ENCODE results near the gene C10orf143. TPM values are rescaled to one million over a fixed set of nuclear protein-coding genes. Genes with fewer than 3 reads are reported as not detected.
A peak's percentile ranks its signal among the peaks of the same experiment; 100 is the strongest.

The C10orf143 gene
- total RNA-seq = 1 to 10 TPM; 3.0 to 4.5 (median 4.2) TPM

DNA sequence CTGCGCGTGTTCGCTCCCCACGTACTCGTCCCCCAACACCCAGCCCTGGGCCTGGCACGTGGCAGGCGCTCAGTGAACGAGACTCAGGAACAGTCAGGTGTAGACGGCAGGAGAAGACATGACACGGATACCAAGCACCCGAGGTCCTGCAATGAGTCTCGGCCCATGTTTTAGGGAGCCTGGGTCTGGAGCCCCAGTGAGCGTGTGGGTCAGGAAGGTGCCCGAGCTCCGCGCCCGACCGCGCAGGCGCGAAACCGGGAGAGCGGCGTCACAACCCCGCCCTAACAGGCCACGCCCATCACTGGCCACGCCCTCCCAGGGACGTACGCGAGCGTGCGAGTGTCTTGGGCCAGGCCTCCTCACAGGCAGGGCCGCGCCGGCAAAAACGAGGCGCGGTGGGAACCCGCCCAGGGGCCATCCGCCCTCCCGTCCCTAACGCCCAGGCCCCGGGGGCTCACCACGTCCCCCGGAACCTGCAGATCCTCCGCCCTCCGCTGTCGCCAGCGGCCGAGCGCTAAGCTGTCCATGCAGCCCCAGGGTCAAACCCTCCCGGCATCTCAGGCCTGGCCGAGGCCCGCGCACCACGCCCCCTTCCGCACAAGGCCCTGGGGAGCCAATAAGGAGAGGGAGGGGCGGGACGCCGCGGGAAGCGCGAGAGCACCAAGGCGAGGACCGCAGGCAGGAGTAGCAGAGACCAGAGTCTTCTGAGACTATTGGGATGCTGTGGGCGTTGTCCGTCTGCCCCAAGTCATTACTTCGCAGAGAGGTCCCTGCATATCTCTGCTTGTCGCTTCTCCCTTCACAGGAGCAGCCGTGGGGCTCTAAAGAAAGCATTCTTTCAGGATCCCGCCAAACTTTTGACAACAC lies at the start of gene C10orf143:
C10orf143 (minus strand) TSS at position 585 of the 867 bp plus-strand sequence; CDS start at position 527, 58 bp downstream.
- peaks cover 59% of the 10 kb centered on the region for H3K4me1 Mint-ChIP-seq (ENCODE audit: low read depth)
- H3K9me3 Mint-ChIP-seq = no peaks in the 10 kb centered on the region
- ATAC-seq (peak; percentile 83 to 85), DNase-seq (peak; percentile 99)
- no peaks in the 10 kb centered on the region for H3K27me3 Mint-ChIP-seq (ENCODE audit: low read depth)
- peak within 1 kb of the TSS; percentile 94 for H3K4me3 Mint-ChIP-seq
- peaks cover 5% of the 10 kb centered on the region for H3K36me3 Mint-ChIP-seq (ENCODE audit: insufficient read depth)

DNA sequence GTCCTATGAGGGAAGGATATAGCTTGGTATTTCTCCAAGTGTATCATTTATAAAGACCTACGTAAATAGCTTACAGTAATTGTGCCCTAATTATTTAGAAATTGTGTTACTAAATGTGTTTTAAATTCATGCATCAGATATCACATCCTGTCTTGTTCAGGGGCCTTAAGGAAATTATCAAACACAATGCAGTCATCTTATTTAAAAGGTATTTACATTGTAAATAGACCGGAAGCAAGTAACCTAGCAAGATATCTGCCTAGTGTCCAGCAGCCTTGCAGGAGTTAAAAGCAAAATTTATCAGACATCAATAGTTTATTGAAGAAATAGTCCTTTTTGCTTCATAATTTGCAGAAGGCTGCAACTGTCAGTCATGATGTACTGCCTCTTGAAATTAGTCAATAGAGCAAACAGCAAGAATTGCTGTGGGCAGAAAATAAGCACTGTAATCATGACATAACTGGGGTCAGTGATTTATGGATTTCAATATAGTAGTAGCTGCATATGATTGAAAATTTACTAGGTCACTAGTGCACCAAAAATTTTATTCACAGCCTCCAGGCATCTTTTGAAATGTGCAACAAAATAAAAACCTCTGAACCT lies 48.7 kb upstream of the C10orf143 start:
- no peaks in the 10 kb centered on the region for H3K9me3 Mint-ChIP-seq
- DNase-seq (no peak), ATAC-seq (no peak)
- peaks cover 30% of the 10 kb centered on the region for H3K36me3 Mint-ChIP-seq (ENCODE audit: insufficient read depth)
- no peak overlapping the region for H3K4me3 Mint-ChIP-seq
- H3K27me3 Mint-ChIP-seq (ENCODE audit: low read depth) = no peaks in the 10 kb centered on the region
- peaks cover 25% of the 10 kb centered on the region for H3K4me1 Mint-ChIP-seq (ENCODE audit: low read depth)

DNA sequence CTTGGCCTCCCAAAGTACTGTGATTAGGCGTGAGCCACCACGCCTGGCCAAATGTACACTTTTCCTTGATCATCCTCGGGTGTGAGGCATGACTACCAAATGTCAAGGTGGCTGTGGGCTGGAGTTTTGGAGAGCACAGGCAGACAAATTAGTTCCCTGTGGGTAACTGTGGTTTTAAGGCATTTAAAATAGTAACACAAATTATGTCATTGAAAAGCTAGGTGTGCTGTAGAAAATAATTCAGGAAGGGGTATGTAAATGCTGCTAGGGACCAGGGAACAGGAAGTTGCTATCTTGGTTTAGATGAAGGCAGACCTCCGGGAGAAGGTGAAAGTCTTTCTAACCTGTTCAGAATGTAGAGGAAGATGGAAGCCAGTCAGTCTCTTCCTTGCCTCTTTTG lies 35.4 kb upstream of the C10orf143 start:
- H3K36me3 Mint-ChIP-seq (ENCODE audit: insufficient read depth) = peaks cover 33% of the 10 kb centered on the region
- H3K9me3 Mint-ChIP-seq = no peaks in the 10 kb centered on the region
- peaks cover 33% of the 10 kb centered on the region for H3K4me1 Mint-ChIP-seq (ENCODE audit: low read depth)
- no peak overlapping the region for H3K4me3 Mint-ChIP-seq
- H3K27me3 Mint-ChIP-seq (ENCODE audit: low read depth) = no peaks in the 10 kb centered on the region
- no peak for DNase-seq
- no peak for ATAC-seq

DNA sequence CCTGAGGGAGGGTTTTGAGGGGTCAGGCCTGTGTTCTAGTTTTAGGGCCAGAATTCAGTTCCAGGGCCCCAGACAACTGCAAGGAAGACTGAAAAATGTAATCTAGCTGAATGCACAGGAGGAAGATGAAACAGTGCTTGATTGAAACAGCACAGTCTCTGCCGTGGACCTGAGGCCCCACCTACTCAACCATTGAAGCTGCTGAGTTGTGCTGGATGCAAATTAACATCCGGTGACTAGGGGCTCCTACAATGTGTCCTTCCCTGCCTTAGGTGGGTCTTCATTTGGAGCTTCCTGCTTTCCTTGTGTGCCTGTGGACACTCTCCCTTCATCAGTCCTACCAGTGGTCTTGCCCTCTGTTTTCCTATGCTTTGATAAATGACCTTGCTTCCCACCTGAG lies 31.2 kb upstream of the C10orf143 start:
- H3K4me3 Mint-ChIP-seq = peak overlapping the region; percentile 22
- peak in 1 of 2 donors; percentile 51 for ATAC-seq

DNA sequence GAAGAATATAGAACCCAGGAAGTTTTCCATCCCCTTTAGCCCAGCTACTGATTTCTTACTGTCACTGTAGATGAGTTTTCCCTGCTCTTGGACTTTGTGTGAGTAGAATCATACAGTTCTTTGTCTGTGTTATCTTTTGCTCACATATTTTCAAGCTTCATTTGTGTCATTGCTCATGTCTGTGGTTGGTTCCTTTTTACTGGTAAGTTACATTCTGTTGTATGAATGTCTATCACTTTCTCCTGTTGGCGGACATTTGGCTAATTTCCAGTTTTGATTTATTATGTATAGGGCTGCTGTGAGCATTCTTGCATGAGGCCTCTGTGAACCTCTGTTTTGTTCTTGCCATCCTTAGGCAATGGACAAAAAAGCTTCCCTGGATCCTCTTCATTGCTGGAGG lies 30.8 kb upstream of the C10orf143 start:
- peaks cover 63% of the 10 kb centered on the region for H3K4me1 Mint-ChIP-seq (ENCODE audit: low read depth)
- H3K36me3 Mint-ChIP-seq (ENCODE audit: insufficient read depth) = peaks cover 28% of the 10 kb centered on the region
- DNase-seq (no peak), ATAC-seq (peak; percentile 4 to 11)
- H3K9me3 Mint-ChIP-seq = no peaks in the 10 kb centered on the region
- H3K27me3 Mint-ChIP-seq (ENCODE audit: low read depth) = no peaks in the 10 kb centered on the region
- H3K4me3 Mint-ChIP-seq = no peak overlapping the region

More for the DNA sequence above, 31.2 kb upstream of the C10orf143 start:
- no peak for DNase-seq
- Mint-ChIP-seq H3K36me3 (ENCODE audit: insufficient read depth) (peaks cover 32% of the 10 kb centered on the region), H3K9me3 (no peaks in the 10 kb centered on the region), H3K4me1 (ENCODE audit: low read depth) (peaks cover 63% of the 10 kb centered on the region), H3K27me3 (ENCODE audit: low read depth) (no peaks in the 10 kb centered on the region)

DNA sequence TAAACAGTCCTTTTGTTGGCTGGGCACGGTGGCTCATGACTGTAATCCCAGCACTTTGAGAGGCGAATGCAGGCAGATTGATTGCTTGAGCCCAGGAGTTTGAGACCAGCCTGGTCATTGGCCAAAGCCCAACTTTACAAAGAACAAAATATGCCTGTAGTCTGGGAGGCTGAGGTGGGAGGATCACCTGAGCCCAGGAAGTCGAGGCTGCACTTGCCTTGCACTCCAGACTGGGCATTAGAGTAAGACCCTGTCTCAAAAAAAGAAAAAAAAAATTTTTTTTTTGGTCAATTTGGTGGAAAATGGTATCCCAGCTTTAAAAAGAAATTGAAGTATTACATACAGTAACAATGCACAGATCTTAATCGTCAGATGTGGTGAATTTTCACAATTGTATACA lies 30.4 kb upstream of the C10orf143 start:
- no peaks in the 10 kb centered on the region for H3K27me3 Mint-ChIP-seq (ENCODE audit: low read depth)
- DNase-seq (no peak), ATAC-seq (no peak)
- H3K4me1 Mint-ChIP-seq (ENCODE audit: low read depth) = peaks cover 59% of the 10 kb centered on the region
- no peaks in the 10 kb centered on the region for H3K9me3 Mint-ChIP-seq
- H3K36me3 Mint-ChIP-seq (ENCODE audit: insufficient read depth) = peaks cover 24% of the 10 kb centered on the region
- no peak overlapping the region for H3K4me3 Mint-ChIP-seq

DNA sequence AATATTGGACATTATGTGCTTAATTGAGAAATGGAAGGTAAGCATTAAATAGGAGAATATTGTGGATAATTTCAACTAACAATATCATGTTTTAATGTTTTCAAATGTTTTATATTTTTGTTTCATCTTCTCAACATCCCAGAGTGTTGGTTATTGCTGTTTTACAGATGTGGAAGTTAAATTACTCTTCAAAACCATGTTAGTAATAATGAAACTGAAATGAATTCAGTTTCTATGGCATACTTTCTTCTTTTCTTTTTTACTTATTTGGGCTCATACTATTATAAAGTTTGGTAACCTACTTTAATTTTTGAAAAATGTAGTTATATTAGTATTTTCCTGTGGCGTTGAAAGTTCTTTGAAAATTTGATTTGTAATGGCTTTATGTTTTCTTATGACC lies 29.8 kb upstream of the C10orf143 start:
- DNase-seq (no peak), ATAC-seq (no peak)
- Mint-ChIP-seq H3K36me3 (ENCODE audit: insufficient read depth) (peaks cover 22% of the 10 kb centered on the region), H3K9me3 (no peaks in the 10 kb centered on the region), H3K27me3 (ENCODE audit: low read depth) (no peaks in the 10 kb centered on the region), H3K4me1 (ENCODE audit: low read depth) (peaks cover 59% of the 10 kb centered on the region), H3K4me3 (peak overlapping the region; percentile 11)

DNA sequence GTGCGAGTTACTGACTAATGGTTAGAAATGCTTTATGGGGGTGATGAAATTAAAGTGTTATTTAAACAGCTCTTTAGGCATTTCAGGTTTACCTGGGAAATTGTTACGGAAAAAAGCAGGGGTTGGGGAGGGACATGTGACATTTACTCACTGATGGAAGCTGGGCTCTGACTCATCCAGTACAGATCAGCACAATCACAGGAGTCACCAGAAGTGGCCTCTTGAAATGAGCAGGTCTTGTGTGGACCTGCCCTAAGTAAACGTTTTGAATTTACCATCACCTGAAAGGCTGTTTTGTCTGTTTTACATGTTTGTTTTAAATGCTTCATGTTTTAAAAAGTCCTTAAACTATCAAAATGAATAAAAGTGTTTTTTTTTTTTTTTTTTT lies 27.8 kb upstream of the C10orf143 start:
- no peaks in the 10 kb centered on the region for H3K27me3 Mint-ChIP-seq (ENCODE audit: low read depth)
- H3K9me3 Mint-ChIP-seq = no peaks in the 10 kb centered on the region
- H3K4me3 Mint-ChIP-seq = peak overlapping the region; percentile 87
- DNase-seq = no peak
- H3K36me3 Mint-ChIP-seq (ENCODE audit: insufficient read depth) = peaks cover 20% of the 10 kb centered on the region
- peak; percentile 24 to 41 for ATAC-seq
- peaks cover 59% of the 10 kb centered on the region for H3K4me1 Mint-ChIP-seq (ENCODE audit: low read depth)

DNA sequence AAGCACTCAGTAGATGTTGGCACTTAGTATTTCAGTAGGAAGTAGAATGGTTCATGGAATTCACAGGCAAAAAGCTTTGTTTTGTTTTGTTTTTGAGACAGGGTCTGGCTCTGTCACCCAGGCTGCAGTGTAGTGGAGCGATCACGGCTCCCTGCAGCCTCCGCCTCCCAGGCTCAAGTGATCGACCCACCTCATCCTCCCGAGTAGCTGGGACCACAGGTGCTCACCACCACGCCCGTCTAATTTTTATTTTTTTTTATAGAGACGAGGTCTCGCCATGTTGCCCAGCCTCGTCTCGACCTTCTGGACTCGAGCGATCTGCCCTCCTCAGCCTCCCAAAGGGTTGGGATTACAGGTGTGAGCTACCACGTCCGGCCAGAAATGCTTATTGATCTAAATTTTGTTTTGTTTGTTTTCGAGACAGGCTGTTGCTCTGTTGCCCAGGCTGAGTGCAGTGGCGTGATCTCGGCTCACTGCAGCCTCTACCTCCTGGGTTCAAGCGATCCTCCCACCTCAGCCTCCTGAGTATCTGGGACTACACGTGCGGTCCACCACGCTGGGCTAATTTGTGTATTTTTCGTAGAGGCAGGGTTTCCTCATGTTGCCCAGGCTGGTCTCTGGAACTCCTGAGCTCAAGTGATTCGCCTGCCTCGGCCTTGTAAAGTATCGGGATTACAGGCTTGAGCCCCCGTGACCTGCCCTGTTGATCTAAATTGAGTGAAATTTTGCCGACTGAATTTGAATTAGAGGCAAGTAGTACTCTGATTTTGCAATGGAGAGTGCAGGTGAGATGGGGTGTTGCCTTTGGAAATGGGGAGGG lies 27.2 kb upstream of the C10orf143 start:
- Mint-ChIP-seq H3K27me3 (ENCODE audit: low read depth) (no peaks in the 10 kb centered on the region), H3K4me1 (ENCODE audit: low read depth) (peaks cover 56% of the 10 kb centered on the region), H3K9me3 (no peaks in the 10 kb centered on the region), H3K4me3 (peak overlapping the region; percentile 87), H3K36me3 (ENCODE audit: insufficient read depth) (peaks cover 19% of the 10 kb centered on the region)
- no peak for ATAC-seq
- DNase-seq = no peak

DNA sequence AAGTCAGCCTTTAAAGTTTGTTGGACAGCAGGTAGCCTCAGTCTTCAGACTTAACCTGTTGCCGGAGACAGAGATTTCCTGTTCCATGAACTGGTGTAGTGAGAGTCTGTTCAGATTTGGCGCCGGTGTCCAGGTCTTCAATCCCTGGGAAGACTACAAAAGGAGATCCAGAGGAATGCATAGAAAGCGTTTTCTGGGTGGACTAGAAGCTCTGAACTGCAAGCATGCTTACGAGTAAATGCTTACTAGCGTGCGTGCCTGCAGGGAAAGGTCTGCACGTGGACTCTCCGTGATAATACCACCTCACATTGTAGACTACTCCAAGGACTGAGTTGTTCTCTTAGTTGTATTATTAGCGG lies 26.4 kb upstream of the C10orf143 start:
- H3K27me3 Mint-ChIP-seq (ENCODE audit: low read depth) = peaks cover 2% of the 10 kb centered on the region
- DNase-seq = no peak
- peaks cover 48% of the 10 kb centered on the region for H3K4me1 Mint-ChIP-seq (ENCODE audit: low read depth)
- no peaks in the 10 kb centered on the region for H3K9me3 Mint-ChIP-seq
- no peak for ATAC-seq
- H3K36me3 Mint-ChIP-seq (ENCODE audit: insufficient read depth) = peaks cover 11% of the 10 kb centered on the region
- peak overlapping the region; percentile 87 for H3K4me3 Mint-ChIP-seq

DNA sequence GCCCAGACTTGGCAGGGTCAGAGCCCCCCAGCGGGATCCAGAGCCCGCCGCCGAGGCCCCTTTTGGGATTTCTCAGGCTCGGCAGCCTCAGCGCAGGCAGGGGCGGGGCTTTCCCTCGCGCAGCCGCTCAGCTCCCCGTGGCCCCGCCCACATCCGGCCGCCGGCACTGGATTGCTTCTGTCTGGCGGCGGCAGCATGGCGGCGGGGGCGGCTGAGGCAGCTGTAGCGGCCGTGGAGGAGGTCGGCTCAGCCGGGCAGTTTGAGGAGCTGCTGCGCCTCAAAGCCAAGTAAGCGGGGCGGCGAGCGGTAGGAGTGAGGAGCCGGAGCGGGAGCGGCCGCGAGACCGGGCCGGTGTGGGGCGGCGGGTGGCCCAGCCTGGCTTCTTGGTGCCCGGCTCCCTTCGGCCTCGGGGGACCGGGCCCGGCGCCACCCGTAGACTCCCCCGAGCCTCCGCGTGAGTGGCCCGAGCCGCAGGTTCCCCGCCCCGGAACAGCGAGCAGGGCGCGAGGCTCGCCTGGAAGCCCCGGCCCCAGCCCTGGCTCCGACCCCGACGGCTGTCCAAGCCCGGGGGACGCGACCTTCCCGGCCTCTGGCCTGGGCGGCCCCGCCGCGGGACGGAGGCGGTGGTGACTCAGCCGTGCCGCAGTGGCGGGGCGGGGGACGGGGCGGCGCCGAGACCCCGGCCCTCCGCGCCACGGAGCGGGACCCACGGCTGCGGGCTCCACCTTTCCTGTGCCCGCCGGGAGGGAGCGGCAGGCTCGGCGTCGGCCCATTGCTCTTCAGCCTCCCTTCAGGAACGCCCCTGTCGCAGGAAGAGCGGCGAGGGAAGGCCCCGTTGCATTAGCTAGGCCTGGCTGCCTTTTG lies 25.8 kb upstream of the C10orf143 start, which contains the start of gene GLRX3:
GLRX3 (plus strand) TSS at position 166 of the 864 bp plus-strand sequence; CDS start at position 196, 30 bp downstream.
- DNase-seq = peak; percentile 89
- Mint-ChIP-seq H3K36me3 (ENCODE audit: insufficient read depth) (peaks cover 10% of the 10 kb centered on the region), H3K9me3 (no peaks in the 10 kb centered on the region), H3K4me3 (peak within 1 kb of the TSS; percentile 90), H3K27me3 (ENCODE audit: low read depth) (peaks cover 6% of the 10 kb centered on the region), H3K4me1 (ENCODE audit: low read depth) (peaks cover 41% of the 10 kb centered on the region)
- peak; percentile 88 for ATAC-seq

DNA sequence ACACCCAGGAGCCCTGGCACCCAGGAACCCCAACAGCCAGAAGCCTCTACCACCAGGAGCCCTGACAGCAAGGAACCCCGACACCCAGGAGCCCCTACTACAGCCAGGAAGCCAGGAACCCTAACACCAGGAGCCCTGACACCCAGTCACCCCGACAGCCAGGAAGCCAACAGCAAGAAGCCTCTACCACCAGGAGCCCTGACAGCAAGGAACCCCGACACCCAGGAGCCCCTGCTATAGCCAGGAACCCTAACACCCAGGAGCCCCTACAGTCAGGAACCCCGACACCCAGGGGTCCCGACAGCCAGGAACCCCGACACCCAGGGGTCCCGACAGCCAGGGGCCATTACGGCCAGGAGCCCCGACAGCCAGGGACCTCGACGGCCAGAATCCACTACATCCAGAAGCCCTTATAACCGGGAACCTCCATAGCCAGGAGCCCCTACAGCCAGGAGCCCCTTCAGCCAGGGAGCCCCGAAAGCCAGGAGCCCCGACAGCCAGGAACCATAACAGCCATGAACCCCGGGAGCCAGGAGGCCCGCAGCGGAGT lies 25.1 kb upstream of the C10orf143 start:
- H3K27me3 Mint-ChIP-seq (ENCODE audit: low read depth) = peaks cover 12% of the 10 kb centered on the region
- peaks cover 35% of the 10 kb centered on the region for H3K4me1 Mint-ChIP-seq (ENCODE audit: low read depth)
- H3K36me3 Mint-ChIP-seq (ENCODE audit: insufficient read depth) = peaks cover 10% of the 10 kb centered on the region
- DNase-seq (no peak), ATAC-seq (no peak)
- H3K4me3 Mint-ChIP-seq = peak overlapping the region; percentile 90
- no peaks in the 10 kb centered on the region for H3K9me3 Mint-ChIP-seq

DNA sequence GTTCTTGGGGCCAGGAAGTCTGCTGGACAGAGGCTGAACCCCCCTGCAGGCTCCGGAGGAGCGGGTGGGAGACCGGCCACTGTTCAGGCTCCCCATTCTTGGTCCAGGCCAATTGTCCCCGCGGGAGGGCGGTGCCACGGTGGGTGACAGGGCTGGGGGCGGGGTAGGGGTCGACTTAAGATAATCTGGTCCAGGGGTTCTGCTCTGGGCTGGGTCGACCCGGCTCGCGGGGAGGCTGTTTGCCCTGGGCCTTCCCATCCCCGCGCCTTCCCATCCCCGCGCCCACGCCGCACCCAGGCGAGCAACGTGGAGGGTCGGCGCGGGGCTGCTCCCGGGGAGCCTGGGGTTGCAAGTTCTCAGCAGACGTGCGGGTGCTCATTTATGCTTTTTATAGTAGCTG lies 18.3 kb upstream of the C10orf143 start:
- H3K36me3 Mint-ChIP-seq (ENCODE audit: insufficient read depth) = no peaks in the 10 kb centered on the region
- peaks cover 6% of the 10 kb centered on the region for H3K4me1 Mint-ChIP-seq (ENCODE audit: low read depth)
- no peak overlapping the region for H3K4me3 Mint-ChIP-seq
- H3K9me3 Mint-ChIP-seq = no peaks in the 10 kb centered on the region
- H3K27me3 Mint-ChIP-seq (ENCODE audit: low read depth) = peaks cover 32% of the 10 kb centered on the region
- DNase-seq (no peak), ATAC-seq (no peak)

Data from activated T-cell treated with anti-CD3 and anti-CD28 coated beads, Interleukin-2, amount 50 U/mL, for 4 hours (primary cell).